Loucy (cell line): ENCODE data around the gene SHISAL2B.

Experiments used
- H2AFZ ChIP-seq: fragments of 200-600 bp; sonication (generic); 2 replicates; pipeline ENCODE4 v1.6.0; 2016; ENCODE audit warnings: antibody characterized with exemption, mild to moderate bottlenecking, low read length, moderate library complexity
- H3F3A ChIP-seq: fragments of 200-600 bp; 2 replicates; pipeline ENCODE4 v1.6.0; 2016; ENCODE audit warnings: antibody characterized with exemption, low read depth, mild to moderate bottlenecking
- H3K27me3 ChIP-seq: fragments of 200-600 bp; sonication (generic); 2 replicates; pipeline ENCODE4 v1.6.1; 2014; ENCODE audit warnings: low read length, mild to moderate bottlenecking; ENCODE audit not compliant: insufficient read depth, poor library complexity, severe bottlenecking
- H3K36me3 ChIP-seq: fragments of 200-600 bp; sonication (generic); 2 replicates; pipeline ENCODE4 v1.6.1; 2016; ENCODE audit warnings: low read length; ENCODE audit not compliant: insufficient read depth
- H3K4me1 ChIP-seq: fragments of 200-600 bp; sonication (generic); 2 replicates; pipeline ENCODE4 v1.5.1; 2014; ENCODE audit warnings: low read length, mild to moderate bottlenecking; ENCODE audit not compliant: insufficient read depth, poor library complexity, severe bottlenecking
- H3K4me2 ChIP-seq: fragments of 200-600 bp; sonication (generic); 2 replicates; pipeline ENCODE4 v1.6.0; 2014; ENCODE audit warnings: antibody characterized with exemption, low read length, low read depth, mild to moderate bottlenecking; ENCODE audit not compliant: poor library complexity, severe bottlenecking
- H3K4me3 ChIP-seq: fragments of 200-600 bp; sonication (generic); 2 replicates; pipeline ENCODE4 v1.5.1; 2014; ENCODE audit warnings: low read length, mild to moderate bottlenecking, mixed read lengths; ENCODE audit not compliant: poor library complexity, severe bottlenecking
- H3K79me2 ChIP-seq: fragments of 200-600 bp; sonication (generic); 2 replicates; pipeline ENCODE4 v1.6.1; 2014; ENCODE audit warnings: low read length; ENCODE audit not compliant: insufficient read depth
- H3K9ac ChIP-seq: fragments of 200-600 bp; sonication (generic); 2 replicates; pipeline ENCODE4 v1.6.0; 2014; ENCODE audit warnings: mild to moderate bottlenecking, low read depth, low read length, moderate library complexity; ENCODE audit not compliant: poor library complexity, severe bottlenecking
- H3K9me2 ChIP-seq: fragments of 200-600 bp; sonication (generic); replicated peaks from 2 replicates; pipeline ENCODE4 v1.6.1; 2016; ENCODE audit warnings: low read depth, low read length, mixed read lengths
- H3K9me3 ChIP-seq: fragments of 200-600 bp; sonication (generic); 2 replicates; pipeline ENCODE4 v1.6.1; 2014; ENCODE audit warnings: mild to moderate bottlenecking, antibody characterized with exemption, low read length, low read depth; ENCODE audit not compliant: insufficient read depth
- H4K20me1 ChIP-seq: fragments of 200-600 bp; sonication (generic); 2 replicates; pipeline ENCODE4 v1.6.0; 2014; ENCODE audit warnings: antibody characterized with exemption, low read length, mild to moderate bottlenecking; ENCODE audit not compliant: insufficient read depth, poor library complexity, severe bottlenecking
- EZH2phosphoT487 ChIP-seq: fragments of 200-600 bp; IDR thresholded peaks from 2 replicates; pipeline ENCODE4 v1.6.1; 2018; ENCODE audit warnings: antibody characterized with exemption, mild to moderate bottlenecking, moderate library complexity, borderline replicate concordance
- TF ChIP-seq, protein P1 (sequence below): fragments of 200-600 bp; sonication (generic); conservative IDR thresholded peaks from 2 replicates; pipeline ENCODE4 v1.5.1; 2014; ENCODE audit warnings: mild to moderate bottlenecking, antibody characterized with exemption, low read length

SHISAL2B gene

DNA sequence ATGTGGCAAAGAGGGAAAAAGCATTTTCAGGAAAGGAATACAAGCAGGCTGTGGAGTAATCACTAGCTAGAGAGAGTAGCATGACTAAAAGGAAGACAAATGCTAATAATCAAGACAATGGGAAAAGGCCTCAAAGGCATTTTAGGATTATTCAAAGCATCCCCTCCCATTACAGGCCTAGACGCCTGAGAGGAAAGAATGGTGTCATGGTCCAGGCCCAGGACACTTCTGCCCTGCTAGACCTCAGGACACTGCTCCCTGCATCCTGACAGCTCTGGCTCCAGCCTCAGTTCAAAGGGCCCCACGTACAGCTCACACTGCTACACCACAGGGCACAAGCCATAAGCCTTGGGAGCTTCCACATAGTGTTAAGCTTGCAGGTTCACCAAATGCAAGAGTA lies 40.8 kb upstream of the SHISAL2B start:
- Histone ChIP-seq H3K4me2 (no peak overlapping the region), H3K36me3 (no peaks in the 10 kb centered on the region), H2AFZ (no peak overlapping the region), H3K79me2 (no peaks in the 10 kb centered on the region), H3K9me2 (no peaks in the 10 kb centered on the region), H3K9me3 (no peaks in the 10 kb centered on the region), H3F3A (no peaks in the 10 kb centered on the region), H4K20me1 (no peaks in the 10 kb centered on the region), H3K9ac (no peak overlapping the region), H3K4me1 (no peaks in the 10 kb centered on the region), H3K27me3 (no peaks in the 10 kb centered on the region), H3K4me3 (no peak overlapping the region)
- TF ChIP-seq EZH2phosphoT487: no peak
- TF ChIP-seq, protein P1, sequence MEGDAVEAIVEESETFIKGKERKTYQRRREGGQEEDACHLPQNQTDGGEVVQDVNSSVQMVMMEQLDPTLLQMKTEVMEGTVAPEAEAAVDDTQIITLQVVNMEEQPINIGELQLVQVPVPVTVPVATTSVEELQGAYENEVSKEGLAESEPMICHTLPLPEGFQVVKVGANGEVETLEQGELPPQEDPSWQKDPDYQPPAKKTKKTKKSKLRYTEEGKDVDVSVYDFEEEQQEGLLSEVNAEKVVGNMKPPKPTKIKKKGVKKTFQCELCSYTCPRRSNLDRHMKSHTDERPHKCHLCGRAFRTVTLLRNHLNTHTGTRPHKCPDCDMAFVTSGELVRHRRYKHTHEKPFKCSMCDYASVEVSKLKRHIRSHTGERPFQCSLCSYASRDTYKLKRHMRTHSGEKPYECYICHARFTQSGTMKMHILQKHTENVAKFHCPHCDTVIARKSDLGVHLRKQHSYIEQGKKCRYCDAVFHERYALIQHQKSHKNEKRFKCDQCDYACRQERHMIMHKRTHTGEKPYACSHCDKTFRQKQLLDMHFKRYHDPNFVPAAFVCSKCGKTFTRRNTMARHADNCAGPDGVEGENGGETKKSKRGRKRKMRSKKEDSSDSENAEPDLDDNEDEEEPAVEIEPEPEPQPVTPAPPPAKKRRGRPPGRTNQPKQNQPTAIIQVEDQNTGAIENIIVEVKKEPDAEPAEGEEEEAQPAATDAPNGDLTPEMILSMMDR: no peak

DNA sequence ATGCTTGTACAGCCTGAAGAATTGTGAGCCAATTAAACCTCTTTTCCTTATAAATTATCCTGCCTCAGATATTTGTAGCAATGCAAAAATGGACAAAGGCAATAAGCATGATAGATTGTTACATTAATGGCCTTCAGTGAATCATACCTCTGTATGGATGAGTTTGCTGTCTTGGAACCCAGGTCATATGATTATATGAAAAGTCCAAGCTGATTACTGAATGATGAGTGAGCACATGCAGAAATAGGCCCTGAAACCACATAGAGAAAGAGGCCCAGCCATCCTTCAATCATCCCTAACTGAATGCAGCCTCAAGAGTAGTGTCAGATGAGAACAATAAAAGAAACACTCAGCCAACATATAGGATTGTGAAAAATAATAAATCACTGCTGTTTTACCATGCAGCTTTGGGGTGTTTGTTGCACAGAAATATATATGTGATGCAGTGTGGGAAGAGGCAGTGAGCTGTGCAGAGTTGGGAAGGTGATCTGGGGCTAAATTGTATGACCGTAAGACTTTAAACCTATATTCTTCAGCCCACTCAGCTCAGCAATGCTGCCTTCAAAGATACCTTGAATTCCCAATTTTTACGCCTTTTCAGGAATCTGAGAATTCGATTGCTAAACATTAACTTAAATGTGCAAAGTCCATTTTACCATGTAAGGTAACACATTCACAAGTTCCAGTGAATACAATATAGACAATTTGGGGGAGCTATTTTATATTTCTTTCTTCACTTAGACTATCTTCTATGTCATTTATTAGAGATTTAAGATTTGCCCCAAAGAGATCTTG lies 36.3 kb upstream of the SHISAL2B start:
- H2AFZ ChIP-seq: no peak overlapping the region
- no peaks in the 10 kb centered on the region for H3F3A ChIP-seq
- H3K79me2 ChIP-seq: no peaks in the 10 kb centered on the region
- TF ChIP-seq, protein P1: no peak
- no peak for TF ChIP-seq EZH2phosphoT487
- no peak overlapping the region for H3K4me3 ChIP-seq
- H4K20me1 ChIP-seq: no peaks in the 10 kb centered on the region
- no peaks in the 10 kb centered on the region for H3K9me2 ChIP-seq
- H3K36me3 ChIP-seq: no peaks in the 10 kb centered on the region
- H3K9me3 ChIP-seq: no peaks in the 10 kb centered on the region
- H3K9ac ChIP-seq: no peak overlapping the region
- H3K4me1 ChIP-seq: no peaks in the 10 kb centered on the region
- no peaks in the 10 kb centered on the region for H3K27me3 ChIP-seq
- no peak overlapping the region for H3K4me2 ChIP-seq

DNA sequence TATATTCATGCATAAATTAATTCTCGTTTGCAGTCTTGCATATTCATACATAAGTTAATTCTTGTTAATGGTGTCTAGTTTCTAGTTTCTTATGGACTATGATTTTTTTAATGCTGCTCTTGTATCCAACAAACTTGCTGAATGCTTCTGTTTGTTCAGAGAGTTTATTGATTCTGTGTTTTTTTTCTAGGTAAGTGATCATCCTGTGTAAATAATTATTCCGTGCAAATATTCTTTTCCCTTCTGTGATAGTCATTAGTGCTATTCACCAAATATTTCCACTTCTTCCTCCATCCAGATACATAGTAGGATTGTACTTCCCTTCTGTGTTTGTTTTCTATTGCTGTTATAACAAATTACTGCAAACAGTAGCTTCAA lies 35.8 kb upstream of the SHISAL2B start:
- Histone ChIP-seq H3K4me1 (no peaks in the 10 kb centered on the region), H3K9me2 (no peaks in the 10 kb centered on the region), H3K4me2 (no peak overlapping the region), H3K36me3 (no peaks in the 10 kb centered on the region), H3K79me2 (no peaks in the 10 kb centered on the region), H3F3A (no peaks in the 10 kb centered on the region), H3K27me3 (no peaks in the 10 kb centered on the region), H2AFZ (no peak overlapping the region), H3K9me3 (no peaks in the 10 kb centered on the region), H4K20me1 (no peaks in the 10 kb centered on the region), H3K4me3 (no peak overlapping the region), H3K9ac (no peak overlapping the region)
- TF ChIP-seq EZH2phosphoT487: no peak
- TF ChIP-seq, protein P1: no peak
